Neural progenitor cell (in vitro differentiated cells): ENCODE results near the gene MISP3.

Experiments
- EZH2phosphoT487 ChIP-seq: fragments of 200-600 bp; sonication (generic); IDR thresholded peaks from 2 replicates; pipeline ENCODE4 v1.6.1; 2017; ENCODE audit warnings: antibody characterized with exemption
- TF ChIP-seq, protein P1 (sequence below): fragments of 200-600 bp; sonication (generic); IDR thresholded peaks from 2 replicates; pipeline ENCODE4 v1.5.1; 2017; ENCODE audit warnings: antibody characterized with exemption, mild to moderate bottlenecking

DNA sequence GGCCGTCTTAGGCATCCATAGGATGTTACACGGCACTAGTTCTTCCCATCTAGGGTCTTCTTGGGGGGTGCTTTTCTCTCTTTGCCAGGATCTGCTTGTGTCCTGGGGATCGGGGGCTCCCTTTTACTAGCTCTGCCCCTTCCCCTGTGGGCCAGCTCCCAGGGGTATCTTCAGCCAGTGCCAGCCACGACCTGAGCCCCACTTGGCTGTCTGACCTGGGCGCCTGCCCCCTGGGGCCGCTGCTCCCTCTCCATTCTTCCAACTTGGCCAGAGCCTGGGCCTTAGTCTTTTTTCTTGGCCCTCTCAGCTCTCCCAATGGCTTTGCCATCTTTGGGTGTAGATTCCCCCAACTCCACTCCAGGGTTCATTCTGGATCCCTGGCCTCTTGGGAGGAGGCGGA, 41.9 kb downstream of the MISP3 start:
- TF ChIP-seq, protein P1, sequence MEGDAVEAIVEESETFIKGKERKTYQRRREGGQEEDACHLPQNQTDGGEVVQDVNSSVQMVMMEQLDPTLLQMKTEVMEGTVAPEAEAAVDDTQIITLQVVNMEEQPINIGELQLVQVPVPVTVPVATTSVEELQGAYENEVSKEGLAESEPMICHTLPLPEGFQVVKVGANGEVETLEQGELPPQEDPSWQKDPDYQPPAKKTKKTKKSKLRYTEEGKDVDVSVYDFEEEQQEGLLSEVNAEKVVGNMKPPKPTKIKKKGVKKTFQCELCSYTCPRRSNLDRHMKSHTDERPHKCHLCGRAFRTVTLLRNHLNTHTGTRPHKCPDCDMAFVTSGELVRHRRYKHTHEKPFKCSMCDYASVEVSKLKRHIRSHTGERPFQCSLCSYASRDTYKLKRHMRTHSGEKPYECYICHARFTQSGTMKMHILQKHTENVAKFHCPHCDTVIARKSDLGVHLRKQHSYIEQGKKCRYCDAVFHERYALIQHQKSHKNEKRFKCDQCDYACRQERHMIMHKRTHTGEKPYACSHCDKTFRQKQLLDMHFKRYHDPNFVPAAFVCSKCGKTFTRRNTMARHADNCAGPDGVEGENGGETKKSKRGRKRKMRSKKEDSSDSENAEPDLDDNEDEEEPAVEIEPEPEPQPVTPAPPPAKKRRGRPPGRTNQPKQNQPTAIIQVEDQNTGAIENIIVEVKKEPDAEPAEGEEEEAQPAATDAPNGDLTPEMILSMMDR, result no peak
- TF ChIP-seq EZH2phosphoT487, result no peak
